ENCODE data around the gene C6orf89.

GRCh38 chr6:36956446-36956820, 70.7 kb downstream of the C6orf89 start:
- no peak for TF ChIP-seq CTCF (IDR thresholded peaks at IDR 0.05; ENCODE audit: insufficient read depth, low read length)
- no peak for TF ChIP-seq POLR2AphosphoS5 (IDR thresholded peaks at IDR 0.05; ENCODE audit: low read depth)

All from HL-60 (cell line).